Mesothelial cell of epicardium (in vitro differentiated cells): ENCODE results near the gene RANBP17. TPM values are rescaled to one million over a fixed set of nuclear protein-coding genes. Genes with fewer than 3 reads are reported as not detected.

Experiments
- DNase-seq, 2 experiments: peaks; one replicate each; pipeline ENCODE4 v3.0.0; 2021; ENCODE audit warnings: low spot score in 2 of 2; ENCODE audit not compliant: unreplicated experiment in 2 of 2
- H3K27ac Mint-ChIP-seq: 2 replicates; pipeline ENCODE4 v1.8.0; 2021; ENCODE audit warnings: mixed read lengths
- H3K27me3 Mint-ChIP-seq: 2 replicates; pipeline ENCODE4 v1.8.0; 2021; ENCODE audit warnings: low read depth, mixed read lengths
- H3K36me3 Mint-ChIP-seq: 2 replicates; pipeline ENCODE4 v1.8.0; 2021; ENCODE audit warnings: mixed read lengths
- H3K4me1 Mint-ChIP-seq: 2 replicates; pipeline ENCODE4 v1.8.0; 2021; ENCODE audit warnings: mixed read lengths
- H3K4me3 Mint-ChIP-seq: 2 replicates; pipeline ENCODE4 v1.8.0; 2021; ENCODE audit warnings: mild to moderate bottlenecking, moderate library complexity, mixed read lengths
- H3K9me3 Mint-ChIP-seq: 2 replicates; pipeline ENCODE4 v1.8.0; 2021; ENCODE audit warnings: mixed read lengths
- CTCF ChIP-seq: fragments of 200-600 bp; sonication (generic); IDR thresholded peaks from one replicate; pipeline ENCODE4 v1.5.0; 2021; ENCODE audit warnings: antibody characterized with exemption; ENCODE audit not compliant: unreplicated experiment
- total RNA-seq: library from RNA; stranded (reverse); gene quantifications from 3 replicates; pipeline ENCODE4 v1.2.1, GENCODE V29; 2021

RANBP17 gene
- total RNA-seq, 1 donor from 2014 or later = 60.8 TPM

- TF ChIP-seq CTCF = no peak
- Mint-ChIP-seq H3K4me1 (peaks cover 17% of the 10 kb centered on the region), H3K27ac (no peak overlapping the region), H3K27me3 (no peaks in the 10 kb centered on the region), H3K36me3 (no peaks in the 10 kb centered on the region), H3K4me3 (no peak overlapping the region), H3K9me3 (peaks cover 7% of the 10 kb centered on the region)
- no peak for DNase-seq
These were observed 407.9 kb downstream of the RANBP17 start for GRCh38 chr5:171269717-171270116.

GRCh38 chr5:171270136-171270535 is 408.3 kb downstream of the RANBP17 start:
- no peak for TF ChIP-seq CTCF
- Mint-ChIP-seq H3K4me1 (peaks cover 19% of the 10 kb centered on the region), H3K36me3 (no peaks in the 10 kb centered on the region), H3K27me3 (no peaks in the 10 kb centered on the region), H3K9me3 (peaks cover 7% of the 10 kb centered on the region), H3K4me3 (no peak overlapping the region), H3K27ac (no peak overlapping the region)
- no peak for DNase-seq

- no peak for DNase-seq
- Mint-ChIP-seq H3K4me1 (peaks cover 29% of the 10 kb centered on the region), H3K27me3 (no peaks in the 10 kb centered on the region), H3K36me3 (no peaks in the 10 kb centered on the region), H3K27ac (no peak overlapping the region), H3K9me3 (peaks cover 7% of the 10 kb centered on the region), H3K4me3 (no peak overlapping the region)
- TF ChIP-seq CTCF = no peak
These were observed 410.0 kb downstream of the RANBP17 start for GRCh38 chr5:171271798-171272197.

- H3K36me3 Mint-ChIP-seq = no peaks in the 10 kb centered on the region
- TF ChIP-seq CTCF = no peak
- peaks cover 7% of the 10 kb centered on the region for H3K9me3 Mint-ChIP-seq
- peak overlapping the region; percentile 2 for H3K27ac Mint-ChIP-seq
- peaks cover 29% of the 10 kb centered on the region for H3K4me1 Mint-ChIP-seq
- H3K4me3 Mint-ChIP-seq = no peak overlapping the region
- DNase-seq = no peak
- no peaks in the 10 kb centered on the region for H3K27me3 Mint-ChIP-seq
These were observed 411.5 kb downstream of the RANBP17 start for GRCh38 chr5:171272996-171273970.

GRCh38 chr5:171275841-171276544 is 414.2 kb downstream of the RANBP17 start:
- no peaks in the 10 kb centered on the region for H3K27me3 Mint-ChIP-seq
- H3K36me3 Mint-ChIP-seq = no peaks in the 10 kb centered on the region
- TF ChIP-seq CTCF = no peak

More at GRCh38 chr5:171275841-171276544, 414.2 kb downstream of the RANBP17 start:
- Mint-ChIP-seq H3K4me1 (peaks cover 17% of the 10 kb centered on the region), H3K27ac (no peak overlapping the region), H3K4me3 (no peak overlapping the region), H3K9me3 (peaks cover 7% of the 10 kb centered on the region)
- no peak for DNase-seq
